H1 (cell line): ENCODE measurements around the gene ZBTB20. TPM values are rescaled to one million over a fixed set of nuclear protein-coding genes. Genes with fewer than 3 reads are reported as not detected.

Experiments
- CTCF ChIA-PET: fragments of 300-600 bp; sonication (Branson Sonifier 250); formaldehyde crosslinking; loops from one replicate; lab custom pipeline; 2021; ENCODE audit not compliant: partially characterized antibody; lab: Charles Lee
- POLR2A ChIA-PET: fragments of 300-600 bp; sonication (Branson Sonifier 250); formaldehyde crosslinking; loops from one replicate; lab custom pipeline; 2021; ENCODE audit warnings: inconsistent platforms; ENCODE audit not compliant: partially characterized antibody; lab: Charles Lee
- DNase-seq, 2 experiments: peaks; one replicate each; pipeline versions ENCODE4 v3.0.0 to v3.0.0-alpha.2; 2010 to 2022; ENCODE audit warnings: low spot score in 2 of 2, low read depth in 1 of 2, mixed read lengths in 1 of 2
- FAIRE-seq: peaks from 2 replicates; lab custom pipeline; 2011; peaks lifted over from hg19 to GRCh38; lab: Jason Lieb, UNC
- H2AFZ ChIP-seq: 2 replicates; pipeline ENCODE4 v1.8.1; 2012; ENCODE audit warnings: low read length, inconsistent platforms
- H2AK5ac ChIP-seq: 2 replicates; pipeline ENCODE4 v1.6.1; 2013; ENCODE audit warnings: low read depth, low read length
- H2BK120ac ChIP-seq: replicated peaks from 2 replicates; pipeline ENCODE3; 2013; ENCODE audit warnings: low read depth, low read length, inconsistent platforms
- H2BK12ac ChIP-seq: 2 replicates; pipeline ENCODE4 v1.6.1; 2013; ENCODE audit warnings: low read depth, low read length
- H2BK15ac ChIP-seq: 2 replicates; pipeline ENCODE4 v1.6.1; 2013; ENCODE audit warnings: low read length
- H2BK20ac ChIP-seq: 2 replicates; pipeline ENCODE4 v1.6.1; 2013; ENCODE audit warnings: low read length
- H2BK5ac ChIP-seq: 2 replicates; pipeline ENCODE4 v1.6.1; 2013; ENCODE audit warnings: low read depth, low read length
- H3K14ac ChIP-seq: 2 replicates; pipeline ENCODE4 v1.6.1; 2013; ENCODE audit warnings: inconsistent platforms; ENCODE audit not compliant: insufficient read length
- H3K18ac ChIP-seq: 2 replicates; pipeline ENCODE4 v1.6.1; 2013; ENCODE audit warnings: low read length; ENCODE audit errors: extremely low read depth
- H3K23ac ChIP-seq: 2 replicates; pipeline ENCODE4 v1.6.1; 2013; ENCODE audit warnings: inconsistent platforms; ENCODE audit not compliant: insufficient read length
- H3K23me2 ChIP-seq: 2 replicates; pipeline ENCODE4 v1.6.1; 2013; ENCODE audit warnings: low read depth, low read length
- H3K27ac ChIP-seq: 2 replicates; pipeline ENCODE4 v1.6.1; 2011; ENCODE audit warnings: low read depth, low read length, inconsistent platforms
- H3K27me3 ChIP-seq, 4 experiments: replicated peaks in 1 of 4; 1 replicate in 1 of 4; 2 replicates in 3 of 4; pipeline versions ENCODE4 v1.6.1 to v1.8.1; 2011 to 2013; ENCODE audit warnings: low read length in 3 of 4, mild to moderate bottlenecking in 3 of 4, inconsistent platforms in 2 of 4, mixed read lengths in 2 of 4, moderate library complexity in 1 of 4; ENCODE audit not compliant: control insufficient read depth in 3 of 4, insufficient read depth in 3 of 4; ENCODE audit errors: extremely low read depth in 1 of 4
- H3K36me3 ChIP-seq, 4 experiments: 2 replicates each; pipeline versions ENCODE4 v1.6.1 to v1.8.1; 2011 to 2013; ENCODE audit warnings: mild to moderate bottlenecking in 4 of 4, low read length in 3 of 4, moderate library complexity in 2 of 4, control low read depth in 1 of 4, inconsistent platforms in 1 of 4; ENCODE audit not compliant: insufficient read depth in 4 of 4, control insufficient read depth in 2 of 4
- H3K4ac ChIP-seq: replicated peaks from 2 replicates; pipeline ENCODE3; 2013; ENCODE audit warnings: low read length, low read depth, mixed read lengths, inconsistent platforms; ENCODE audit not compliant: insufficient read length
- H3K4me1 ChIP-seq, 4 experiments: replicated peaks in 1 of 4; 1 replicate in 1 of 4; 2 replicates in 3 of 4; pipeline versions ENCODE4 v1.6.1 to v1.8.1; 2011 to 2013; ENCODE audit warnings: low read length in 3 of 4, inconsistent platforms in 2 of 4, mixed read lengths in 1 of 4; ENCODE audit not compliant: insufficient read depth in 4 of 4, control insufficient read depth in 3 of 4
- H3K4me2 ChIP-seq, 2 experiments: 2 replicates each; pipeline versions ENCODE4 v1.6.1 to v1.8.1; 2011 to 2013; ENCODE audit warnings: low read depth in 2 of 2, low read length in 2 of 2, control low read depth in 1 of 2, inconsistent platforms in 1 of 2, mild to moderate bottlenecking in 1 of 2; ENCODE audit not compliant: insufficient read depth in 1 of 2
- H3K4me3 ChIP-seq, 4 experiments: fragments of 200-600, 300-600 bp in 1 of 4; sonication (generic), shearing (Covaris generic), sonication (Bioruptor Twin) in 1 of 4; 2 replicates each; pipeline versions ENCODE4 v1.5.1 to v1.8.1; 2011 to 2016; ENCODE audit warnings: low read length in 4 of 4, low read depth in 3 of 4, control low read depth in 2 of 4, inconsistent platforms in 2 of 4, mild to moderate bottlenecking in 2 of 4, mixed read lengths in 1 of 4, moderate library complexity in 1 of 4; ENCODE audit not compliant: insufficient read depth in 2 of 4; ENCODE audit errors: extremely low read depth in 1 of 4
- H3K56ac ChIP-seq: replicated peaks from 2 replicates; pipeline ENCODE3; 2013; ENCODE audit warnings: low read depth, mild to moderate bottlenecking, mixed read lengths, low read length, inconsistent platforms; ENCODE audit not compliant: insufficient read length
- H3K79me1 ChIP-seq: 2 replicates; pipeline ENCODE4 v1.6.1; 2013; ENCODE audit warnings: low read depth, low read length, control low read depth
- H3K79me2 ChIP-seq, 2 experiments: 2 replicates each; pipeline versions ENCODE4 v1.6.1 to v1.8.1; 2012 to 2013; ENCODE audit warnings: low read length in 2 of 2, mild to moderate bottlenecking in 2 of 2, inconsistent platforms in 1 of 2; ENCODE audit not compliant: insufficient read depth in 2 of 2, control insufficient read depth in 1 of 2
- H3K9ac ChIP-seq, 4 experiments: replicated peaks in 1 of 4; 1 replicate in 1 of 4; 2 replicates in 3 of 4; pipeline versions ENCODE4 v1.6.1 to v1.8.1; 2011 to 2013; ENCODE audit warnings: low read depth in 3 of 4, low read length in 3 of 4, control low read depth in 2 of 4, mild to moderate bottlenecking in 2 of 4, moderate library complexity in 2 of 4, inconsistent platforms in 1 of 4; ENCODE audit errors: extremely low read depth in 1 of 4
- H3K9me3 ChIP-seq, 2 experiments: 2 replicates each; pipeline versions ENCODE4 v1.6.1 to v1.8.1; 2012 to 2013; ENCODE audit warnings: mild to moderate bottlenecking in 2 of 2, moderate library complexity in 2 of 2, control low read depth in 1 of 2, inconsistent platforms in 1 of 2, low read depth in 1 of 2, low read length in 1 of 2, mixed read lengths in 1 of 2; ENCODE audit not compliant: insufficient read depth in 2 of 2
- H4K20me1 ChIP-seq, 2 experiments: replicated peaks in 1 of 2; 2 replicates each; pipeline versions ENCODE3 to v1.8.1; 2011 to 2013; ENCODE audit warnings: inconsistent platforms in 2 of 2, low read length in 2 of 2, mild to moderate bottlenecking in 1 of 2; ENCODE audit not compliant: insufficient read depth in 2 of 2, control insufficient read depth in 1 of 2
- H4K5ac ChIP-seq: 2 replicates; pipeline ENCODE4 v1.6.1; 2013; ENCODE audit warnings: low read length, low read depth, mixed read lengths, inconsistent platforms; ENCODE audit not compliant: insufficient read length
- H4K8ac ChIP-seq: 2 replicates; pipeline ENCODE4 v1.8.0; 2013; ENCODE audit warnings: mild to moderate bottlenecking, moderate library complexity, low read length, inconsistent platforms; ENCODE audit not compliant: insufficient read depth; ENCODE audit errors: extremely low read depth
- H4K91ac ChIP-seq: replicated peaks from 2 replicates; pipeline ENCODE3; 2013; ENCODE audit warnings: low read length, mixed read lengths, inconsistent platforms; ENCODE audit not compliant: insufficient read length
- ASH2L ChIP-seq: fragments of 200-600, 300-600 bp; sonication (generic); IDR thresholded peaks from one replicate; pipeline ENCODE4 v1.7.1; 2017; ENCODE audit warnings: low read length
- CBX5 ChIP-seq: fragments of 300-800, 300-1000 bp; sonication (generic); IDR thresholded peaks from 2 replicates; pipeline ENCODE4 v1.7.1; 2016; ENCODE audit warnings: antibody characterized with exemption, low read length, low read depth
- CEBPB ChIP-seq: IDR thresholded peaks from 2 replicates; pipeline ENCODE4 v1.6.1; 2012; ENCODE audit warnings: low read depth, low read length
- CHD2 ChIP-seq: IDR thresholded peaks from 2 replicates; pipeline ENCODE4 v1.6.1; 2012; ENCODE audit warnings: low read length, improper control_type of control experiment
- EGR1 ChIP-seq: IDR thresholded peaks from 2 replicates; pipeline ENCODE4 v1.6.1; 2011; ENCODE audit warnings: low read depth, low read length, borderline replicate concordance
- GABPA ChIP-seq: IDR thresholded peaks from 2 replicates; pipeline ENCODE4 v1.6.1; 2011; ENCODE audit warnings: mild to moderate bottlenecking, low read length, moderate library complexity, borderline replicate concordance; ENCODE audit not compliant: insufficient read depth
- RNF2 ChIP-seq: fragments of 200-900, 300-1000 bp; sonication (generic); IDR thresholded peaks from 2 replicates; pipeline ENCODE4 v1.7.1; 2016; ENCODE audit warnings: borderline replicate concordance, low read depth, mild to moderate bottlenecking, antibody characterized with exemption, low read length; ENCODE audit not compliant: poor library complexity, severe bottlenecking; ENCODE audit errors: missing control alignments
- TAF1 ChIP-seq: IDR thresholded peaks from 2 replicates; pipeline ENCODE4 v1.6.1; 2011; ENCODE audit warnings: mild to moderate bottlenecking, low read depth, low read length
- TCF12 ChIP-seq: IDR thresholded peaks from 2 replicates; pipeline ENCODE4 v1.6.1; 2011; ENCODE audit warnings: low read depth, mild to moderate bottlenecking, low read length
- WGBS, 2 experiments: shearing (Covaris generic) in 1 of 2; methylation state at CpG; one replicate each; pipeline versions ENCODE4 v1.1.6 to v1.1.7; 2013 to 2015; ENCODE audit warnings: low lambda C conversion rate in 2 of 2, mixed read lengths in 2 of 2, inconsistent platforms in 1 of 2, low coverage in 1 of 2, missing lambda C conversion rate in 1 of 2; ENCODE audit not compliant: insufficient replicate concordance in 2 of 2, insufficient coverage in 1 of 2, insufficient read length in 1 of 2; ENCODE audit errors: extremely low coverage in 1 of 2, missing lambda C conversion rate in 1 of 2; 5-methylcytosine and 5-hydroxymethylcytosine counted together
- polyA plus RNA-seq, 7 experiments: library from polyadenylated mRNA; depleted of rRNA in 3 of 7; stranded (reverse) in 5 of 7; unstranded in 2 of 7; fragments of >200 nt in 5 of 7; fragments of 200-250 nt in 2 of 7; gene quantifications; 1 replicate in 5 of 7; 2 replicates in 1 of 7; 4 replicates in 1 of 7; pipeline versions ENCODE4 v1.2.1 to v1.2.3, GENCODE V29; 2011 to 2013; ENCODE audit warnings: missing spikeins in 2 of 7, mixed read lengths in 2 of 7
- total RNA-seq: library from RNA; stranded (reverse); fragmentation: NEBNext Ultra II Directional; extraction: Animal tissue kit (Norgen Biotek cat#: 25700); gene quantifications from 2 replicates; pipeline ENCODE4 v1.2.1, GENCODE V29; 2021
- TF ChIP-seq, protein P1 (sequence below): IDR thresholded peaks from 2 replicates; pipeline ENCODE4 v1.6.1; 2012; ENCODE audit warnings: low read length, inconsistent platforms
- TF ChIP-seq, protein P2 (sequence below): IDR thresholded peaks from 2 replicates; pipeline ENCODE4 v1.6.1; 2011; ENCODE audit warnings: low read length, improper control_type of control experiment

The ZBTB20 gene
- total and polyA plus RNA-seq, 2 of the 8 experiments (the other 6 are each of a cell fraction or from before 2014, with no cell fraction given): 0.35 to 1.3 TPM

DNA sequence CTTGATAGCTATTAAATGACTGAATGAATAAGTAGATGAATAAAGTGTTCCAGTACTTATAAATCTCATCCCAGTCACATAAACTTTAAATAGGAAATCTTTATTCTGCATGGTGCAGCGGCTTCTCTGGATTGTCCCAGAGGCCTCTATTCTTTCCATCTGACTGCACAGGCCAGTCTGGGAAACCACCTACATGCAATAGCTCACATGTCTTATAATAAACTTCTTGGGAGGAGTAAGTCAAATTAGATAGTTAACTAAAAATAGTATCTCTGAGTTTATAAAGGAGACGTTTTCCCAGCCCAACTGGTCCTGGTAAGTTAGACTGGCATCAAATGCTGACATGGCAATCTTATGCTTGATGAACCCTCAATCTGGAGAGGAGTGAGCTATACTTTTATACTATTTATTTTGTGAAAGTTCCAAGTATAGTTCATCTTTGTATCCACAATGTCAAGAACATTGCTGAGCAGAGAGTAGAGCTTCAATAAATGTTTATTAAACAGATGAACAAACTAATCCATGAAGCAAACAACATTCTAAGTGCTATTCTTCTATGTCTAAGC, 435.7 kb downstream of the ZBTB20 start:
- WGBS, 2 experiments: 92% methylated on average over 2 of the region's 2 CpGs; no CpG with 5 or more reads in 1 of the 2 experiments
- no peak overlapping the region for H2AK5ac ChIP-seq
- no peak overlapping the region for H3K23ac ChIP-seq
- H4K91ac ChIP-seq: no peak overlapping the region
- H3K4ac ChIP-seq: no peak overlapping the region
- no peak overlapping the region for H2BK15ac ChIP-seq
- H2BK12ac ChIP-seq: no peak overlapping the region
- no peak overlapping the region for H2AFZ ChIP-seq
- H3K56ac ChIP-seq: no peak overlapping the region
- DNase-seq: no peak
- no peaks in the 10 kb centered on the region for H3K79me2 ChIP-seq
- H3K27me3 ChIP-seq: no peaks in the 10 kb centered on the region
- ChIA-PET POLR2A (no interaction called here), CTCF (interaction anchor here (1.0 to 1.4 kb wide), 2 partner anchors 10 to 11 kb away, joined by 3 read pairs; no protein-coding TSS in a partner anchor)
- no peak overlapping the region for H3K4me2 ChIP-seq
- no peak for FAIRE-seq
- H4K8ac ChIP-seq: no peak overlapping the region
- H4K5ac ChIP-seq: no peak overlapping the region
- no peaks in the 10 kb centered on the region for H3K23me2 ChIP-seq
- no peaks in the 10 kb centered on the region for H3K79me1 ChIP-seq
- no peak overlapping the region for H3K4me3 ChIP-seq
- H3K27ac ChIP-seq: no peak overlapping the region
- H3K4me1 ChIP-seq: peaks cover 0 to 8% (median 3%) of the 10 kb centered on the region in 4 experiments; a peak in 5 of 7 replicates
- no peak overlapping the region for H2BK120ac ChIP-seq
- no peaks in the 10 kb centered on the region for H3K36me3 ChIP-seq
- H3K14ac ChIP-seq: no peak overlapping the region
- no peak overlapping the region for H2BK20ac ChIP-seq
- no peak overlapping the region for H3K9ac ChIP-seq
- no peaks in the 10 kb centered on the region for H3K9me3 ChIP-seq
- H4K20me1 ChIP-seq: no peaks in the 10 kb centered on the region
- H2BK5ac ChIP-seq: no peak overlapping the region
- no peak overlapping the region for H3K18ac ChIP-seq
- TF ChIP-seq ASH2L (no peak), GABPA (no peak), RNF2 (no peak), TAF1 (no peak), TCF12 (no peak), CEBPB (no peak), CHD2 (no peak), CBX5 (no peak), EGR1 (no peak)
- TF ChIP-seq, protein P1, sequence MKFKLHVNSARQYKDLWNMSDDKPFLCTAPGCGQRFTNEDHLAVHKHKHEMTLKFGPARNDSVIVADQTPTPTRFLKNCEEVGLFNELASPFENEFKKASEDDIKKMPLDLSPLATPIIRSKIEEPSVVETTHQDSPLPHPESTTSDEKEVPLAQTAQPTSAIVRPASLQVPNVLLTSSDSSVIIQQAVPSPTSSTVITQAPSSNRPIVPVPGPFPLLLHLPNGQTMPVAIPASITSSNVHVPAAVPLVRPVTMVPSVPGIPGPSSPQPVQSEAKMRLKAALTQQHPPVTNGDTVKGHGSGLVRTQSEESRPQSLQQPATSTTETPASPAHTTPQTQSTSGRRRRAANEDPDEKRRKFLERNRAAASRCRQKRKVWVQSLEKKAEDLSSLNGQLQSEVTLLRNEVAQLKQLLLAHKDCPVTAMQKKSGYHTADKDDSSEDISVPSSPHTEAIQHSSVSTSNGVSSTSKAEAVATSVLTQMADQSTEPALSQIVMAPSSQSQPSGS: no peak
- TF ChIP-seq, protein P2, sequence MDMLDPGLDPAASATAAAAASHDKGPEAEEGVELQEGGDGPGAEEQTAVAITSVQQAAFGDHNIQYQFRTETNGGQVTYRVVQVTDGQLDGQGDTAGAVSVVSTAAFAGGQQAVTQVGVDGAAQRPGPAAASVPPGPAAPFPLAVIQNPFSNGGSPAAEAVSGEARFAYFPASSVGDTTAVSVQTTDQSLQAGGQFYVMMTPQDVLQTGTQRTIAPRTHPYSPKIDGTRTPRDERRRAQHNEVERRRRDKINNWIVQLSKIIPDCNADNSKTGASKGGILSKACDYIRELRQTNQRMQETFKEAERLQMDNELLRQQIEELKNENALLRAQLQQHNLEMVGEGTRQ: no peak
